Testis (tissue), 3 donors: ENCODE results near the gene TCERG1L. TPM values are rescaled to one million over a fixed set of nuclear protein-coding genes. Genes with fewer than 3 reads are reported as not detected.

Experiments
- DNase-seq: peaks from one replicate; pipeline ENCODE4 v3.0.0-alpha.2; 2019
- H3K27ac ChIP-seq, 2 donors: fragments of 200-600 bp; sonication (generic); one replicate each; pipeline ENCODE4 v1.5.1; 2019
- H3K27me3 ChIP-seq: fragments of 200-600 bp; sonication (generic); one replicate; pipeline ENCODE4 v1.5.1; 2019
- H3K36me3 ChIP-seq: fragments of 200-600 bp; sonication (generic); one replicate; pipeline ENCODE4 v1.5.1; 2017; ENCODE audit warnings: low read depth; ENCODE audit errors: missing control alignments
- H3K4me1 ChIP-seq: fragments of 200-600 bp; sonication (generic); one replicate; pipeline ENCODE4 v1.5.1; 2019
- H3K4me3 ChIP-seq, 2 donors: fragments of 200-600 bp; sonication (generic); one replicate each; pipeline ENCODE4 v1.5.1; 2017 to 2019
- H3K9me3 ChIP-seq: fragments of 200-600 bp; sonication (generic); one replicate; pipeline ENCODE4 v1.5.1; 2017
- CTCF ChIP-seq, 3 experiments: fragments of 450-650 bp in 2 of 3; fragments of 200-600 bp in 1 of 3; sonication (generic) in 1 of 3; IDR thresholded peaks; one replicate each; pipeline ENCODE4 v1.5.1; 2016 to 2019; ENCODE audit warnings: antibody characterized with exemption in 3 of 3, mild to moderate bottlenecking in 2 of 3, moderate library complexity in 1 of 3
- POLR2A ChIP-seq: fragments of 450-650 bp; IDR thresholded peaks from one replicate; pipeline ENCODE4 v1.6.1; 2017; ENCODE audit warnings: antibody characterized with exemption, mild to moderate bottlenecking, moderate library complexity
- WGBS, 2 donors: methylation state at CpG; one replicate each; pipeline ENCODE4 v1.1.5; 2018; 5-methylcytosine and 5-hydroxymethylcytosine counted together
- intact Hi-C: fragments of 100-400 bp; cut with DNase I; formaldehyde crosslinking; loops from one replicate; pipeline ENCODE4 v1.15.1; 2023; ENCODE audit warnings: low total_unique reads
- polyA plus RNA-seq: library from polyadenylated mRNA; stranded (reverse); fragments of 350-450 nt; fragmentation: Illumina TruSeq; extraction: RNeasy Lipid Tissue Mini Kit (QIAGEN cat#74804); gene quantifications from one replicate; pipeline ENCODE4 v1.2.3, GENCODE V29; 2014; ENCODE audit warnings: low read depth, low replicate concordance; ENCODE audit not compliant: insufficient read depth
- total RNA-seq, 2 donors: library from RNA; depleted of rRNA; stranded (reverse); fragments of >200 nt; gene quantifications; one replicate each; pipeline ENCODE4 v1.2.3, GENCODE V29; 2016

The TCERG1L gene
- total and polyA plus RNA-seq, 3 donors from 2014 or later: 3.0 to 8.3 (median 7.7) TPM

- H3K36me3 ChIP-seq: no peaks in the 10 kb centered on the region
- no peak overlapping the region for H3K27ac ChIP-seq
- no peak for DNase-seq
- TF ChIP-seq POLR2A: no peak
- no peak for TF ChIP-seq CTCF (IDR thresholded peaks at IDR 0.05)
- intact Hi-C loops: no loop called here
- H3K27me3 ChIP-seq: no peaks in the 10 kb centered on the region
- 93 to 94% methylated on average over 32 of the region's 32 CpGs for WGBS, 2 donors
- no peaks in the 10 kb centered on the region for H3K4me1 ChIP-seq
- H3K9me3 ChIP-seq: no peaks in the 10 kb centered on the region
- H3K4me3 ChIP-seq: no peak overlapping the region
Measured at GRCh38 chr10:131260031-131260430, 51.5 kb downstream of the TCERG1L start.

- intact Hi-C loops: no loop called here
Measured at GRCh38 chr10:131259535-131259934, 52.0 kb downstream of the TCERG1L start.

GRCh38 chr10:131258256-131258655 is 53.3 kb downstream of the TCERG1L start:
- intact Hi-C loops: no loop called here
- TF ChIP-seq POLR2A (no peak), CTCF (IDR thresholded peaks at IDR 0.05) (no peak)
- H3K27ac ChIP-seq: no peak overlapping the region
- H3K36me3 ChIP-seq: no peaks in the 10 kb centered on the region
- H3K4me1 ChIP-seq: no peaks in the 10 kb centered on the region
- no peaks in the 10 kb centered on the region for H3K27me3 ChIP-seq
- no peak for DNase-seq
- no peak overlapping the region for H3K4me3 ChIP-seq
- WGBS, 2 donors: 93% methylated on average over 5 to 9 of the region's 9 CpGs
- no peaks in the 10 kb centered on the region for H3K9me3 ChIP-seq

More at GRCh38 chr10:131259535-131259934, 52.0 kb downstream of the TCERG1L start:
- Histone ChIP-seq H3K27ac (no peak overlapping the region), H3K4me3 (no peak overlapping the region), H3K36me3 (no peaks in the 10 kb centered on the region), H3K4me1 (no peaks in the 10 kb centered on the region), H3K27me3 (no peaks in the 10 kb centered on the region), H3K9me3 (no peaks in the 10 kb centered on the region)
- no peak for DNase-seq
- WGBS, 2 donors: 82 to 91% methylated on average over 6 to 11 of the region's 11 CpGs
- TF ChIP-seq CTCF (IDR thresholded peaks at IDR 0.05) (no peak), POLR2A (no peak)

GRCh38 chr10:131257027-131257426 is 54.5 kb downstream of the TCERG1L start:
- no peak for TF ChIP-seq CTCF (IDR thresholded peaks at IDR 0.05)
- H3K27ac ChIP-seq: no peak overlapping the region
- WGBS, 2 donors: 87 to 92% methylated on average over 11 of the region's 11 CpGs
- H3K4me3 ChIP-seq: no peak overlapping the region
- no peaks in the 10 kb centered on the region for H3K36me3 ChIP-seq
- H3K9me3 ChIP-seq: no peaks in the 10 kb centered on the region
- no peaks in the 10 kb centered on the region for H3K4me1 ChIP-seq
- H3K27me3 ChIP-seq: no peaks in the 10 kb centered on the region
- no peak for DNase-seq
- intact Hi-C loops: no loop called here

- intact Hi-C loops: no loop called here
- Histone ChIP-seq H3K36me3 (no peaks in the 10 kb centered on the region), H3K27me3 (no peaks in the 10 kb centered on the region), H3K4me1 (no peaks in the 10 kb centered on the region), H3K9me3 (no peaks in the 10 kb centered on the region), H3K4me3 (no peak overlapping the region), H3K27ac (no peak overlapping the region)
- TF ChIP-seq CTCF (IDR thresholded peaks at IDR 0.05) (no peak), POLR2A (no peak)
- DNase-seq: no peak
- WGBS, 2 donors: 53 to 84% methylated on average over 4 of the region's 4 CpGs
Measured at GRCh38 chr10:131254859-131255252, 56.7 kb downstream of the TCERG1L start.
